Suprapubic skin (tissue), 4 donors: ENCODE results near the gene LRBA. TPM values are rescaled to one million over a fixed set of nuclear protein-coding genes. Genes with fewer than 3 reads are reported as not detected.

Experiments
- DNase-seq, 2 donors: peaks; one replicate each; pipeline ENCODE4 v3.0.0-alpha.2; 2019; ENCODE audit warnings: low spot score in 2 of 2
- H3K27ac ChIP-seq: fragments of 200-600 bp; sonication (generic); one replicate; pipeline ENCODE4 v1.5.1; 2019
- H3K27me3 ChIP-seq: fragments of 200-600 bp; sonication (generic); one replicate; pipeline ENCODE4 v1.5.1; 2019
- H3K36me3 ChIP-seq: fragments of 200-600 bp; sonication (generic); one replicate; pipeline ENCODE4 v1.5.1; 2019
- H3K4me1 ChIP-seq: fragments of 200-600 bp; sonication (generic); one replicate; pipeline ENCODE4 v1.5.1; 2019
- H3K4me3 ChIP-seq: fragments of 200-600 bp; sonication (generic); one replicate; pipeline ENCODE4 v1.5.1; 2019; ENCODE audit warnings: mild to moderate bottlenecking
- H3K9me3 ChIP-seq: fragments of 200-600 bp; sonication (generic); one replicate; pipeline ENCODE4 v1.5.1; 2019
- CTCF ChIP-seq, 2 donors: fragments of 200-600 bp in 1 of 2; fragments of 450-650 bp in 1 of 2; sonication (generic) in 1 of 2; IDR thresholded peaks; one replicate each; pipeline ENCODE4 v1.5.1; 2016 to 2019; ENCODE audit warnings: antibody characterized with exemption in 2 of 2, mild to moderate bottlenecking in 1 of 2, moderate library complexity in 1 of 2
- EP300 ChIP-seq: sonication (generic); formaldehyde crosslinking; IDR thresholded peaks from one replicate; pipeline ENCODE4 v1.6.1; 2017; ENCODE audit warnings: antibody characterized with exemption
- POLR2A ChIP-seq, 2 donors: fragments of 450-650 bp; IDR thresholded peaks; one replicate each; pipeline ENCODE4 v1.6.1; 2017; ENCODE audit warnings: antibody characterized with exemption in 2 of 2, mild to moderate bottlenecking in 2 of 2, moderate library complexity in 2 of 2
- POLR2AphosphoS5 ChIP-seq, 3 donors: sonication (generic); formaldehyde crosslinking; IDR thresholded peaks; one replicate each; pipeline ENCODE4 v1.6.1; 2017; ENCODE audit warnings: antibody characterized with exemption in 3 of 3
- WGBS: methylation state at CpG from one replicate; pipeline ENCODE4 v1.1.5; 2018; 5-methylcytosine and 5-hydroxymethylcytosine counted together
- total RNA-seq, 4 donors: library from RNA; depleted of rRNA; stranded (reverse); fragments of >200 nt; gene quantifications; one replicate each; pipeline ENCODE4 v1.1.0, GENCODE V29; 2016

The LRBA gene
- total RNA-seq, 4 donors from 2014 or later = 64.6 to 128 (median 81.0) TPM

- TF ChIP-seq CTCF (IDR thresholded peaks at IDR 0.05) (no peak), POLR2AphosphoS5 (IDR thresholded peaks at IDR 0.05) (no peak), POLR2A (IDR thresholded peaks at IDR 0.05) (no peak), EP300 (no peak)
- 81% methylated on average over 8 of the region's 8 CpGs for WGBS
- DNase-seq = no peak
- Histone ChIP-seq H3K27ac (no peak overlapping the region), H3K9me3 (no peaks in the 10 kb centered on the region), H3K36me3 (peaks cover 6% of the 10 kb centered on the region), H3K27me3 (no peaks in the 10 kb centered on the region), H3K4me1 (peaks cover 7% of the 10 kb centered on the region), H3K4me3 (no peak overlapping the region)
Observed at GRCh38 chr4:150259861-150260567, 755.1 kb downstream of the LRBA start.

- Histone ChIP-seq H3K36me3 (peaks cover 2% of the 10 kb centered on the region), H3K9me3 (no peaks in the 10 kb centered on the region), H3K4me3 (no peak overlapping the region), H3K4me1 (peaks cover 7% of the 10 kb centered on the region), H3K27ac (no peak overlapping the region), H3K27me3 (no peaks in the 10 kb centered on the region)
- DNase-seq = no peak
- 77% methylated on average over 6 of the region's 6 CpGs for WGBS
- TF ChIP-seq POLR2AphosphoS5 (IDR thresholded peaks at IDR 0.05) = no peak
Observed at GRCh38 chr4:150258569-150258968, 756.5 kb downstream of the LRBA start.

- no peak overlapping the region for H3K4me3 ChIP-seq
- TF ChIP-seq EP300 (no peak), POLR2AphosphoS5 (IDR thresholded peaks at IDR 0.05) (no peak), POLR2A (IDR thresholded peaks at IDR 0.05) (no peak)
- no peak for DNase-seq
- no peaks in the 10 kb centered on the region for H3K27me3 ChIP-seq
- no peak overlapping the region for H3K27ac ChIP-seq
- H3K36me3 ChIP-seq = peaks cover 2% of the 10 kb centered on the region
- H3K9me3 ChIP-seq = no peaks in the 10 kb centered on the region
- WGBS = 50% methylated on average over 25 of the region's 25 CpGs
- peaks cover 7% of the 10 kb centered on the region for H3K4me1 ChIP-seq
Observed at GRCh38 chr4:150256841-150257730, 758.0 kb downstream of the LRBA start.

GRCh38 chr4:150256225-150256620 is 758.9 kb downstream of the LRBA start:
- TF ChIP-seq EP300 (no peak), POLR2AphosphoS5 (IDR thresholded peaks at IDR 0.05) (no peak), CTCF (IDR thresholded peaks at IDR 0.05) (no peak), POLR2A (IDR thresholded peaks at IDR 0.05) (no peak)
- H3K36me3 ChIP-seq = peaks cover 2% of the 10 kb centered on the region
- DNase-seq = no peak
- no peak overlapping the region for H3K27ac ChIP-seq
- peaks cover 7% of the 10 kb centered on the region for H3K4me1 ChIP-seq
- no peaks in the 10 kb centered on the region for H3K27me3 ChIP-seq
- H3K4me3 ChIP-seq = no peak overlapping the region
- WGBS = 66% methylated on average over 14 of the region's 23 CpGs
- H3K9me3 ChIP-seq = no peaks in the 10 kb centered on the region

GRCh38 chr4:150255610-150256224 is 759.4 kb downstream of the LRBA start:
- TF ChIP-seq EP300 (no peak), POLR2AphosphoS5 (IDR thresholded peaks at IDR 0.05) (no peak), CTCF (IDR thresholded peaks at IDR 0.05) (no peak), POLR2A (IDR thresholded peaks at IDR 0.05) (no peak)
- peaks cover 2% of the 10 kb centered on the region for H3K36me3 ChIP-seq
- DNase-seq = no peak
- H3K27me3 ChIP-seq = no peaks in the 10 kb centered on the region
- H3K4me3 ChIP-seq = no peak overlapping the region
- no peaks in the 10 kb centered on the region for H3K9me3 ChIP-seq
- H3K27ac ChIP-seq = no peak overlapping the region
- WGBS = 93% methylated on average over 10 of the region's 16 CpGs
- peaks cover 7% of the 10 kb centered on the region for H3K4me1 ChIP-seq
